ENCODE data around the gene OR2T29. TPM values are rescaled to one million over a fixed set of nuclear protein-coding genes. Genes with fewer than 3 reads are reported as not detected.
"Not testable (repeated sequence)": the region's sequence is repeated elsewhere in the genome, so short reads cannot be mapped to it uniquely, and the experiment has no call there.

The OR2T29 gene
- total RNA-seq (2014; rRNA removed; shearing (Covaris generic)): not detected in 2 replicates

- not testable (repeated sequence) for DNase-seq (ENCODE audit: low spot score)
Measured at GRCh38 chr1:248562672-248563071, at the start of gene OR2T29. Gene OR2T29, minus strand, starts transcription at chr1:248562772. Its CDS starts 3,281 bp downstream, at chr1:248559491.

- DNase-seq (ENCODE audit: low spot score): no peak
Measured at GRCh38 chr1:248611883-248612414, 49.4 kb upstream of the OR2T29 start.

GRCh38 chr1:248610301-248610700, 47.7 kb upstream of the OR2T29 start:
- no peak for DNase-seq (ENCODE audit: low spot score)

- DNase-seq (ENCODE audit: low spot score): no peak
Measured at GRCh38 chr1:248599396-248599795, 36.8 kb upstream of the OR2T29 start.

GRCh38 chr1:248597589-248597988, 35.0 kb upstream of the OR2T29 start, which contains the start of gene OR2T10:
Gene OR2T10, minus strand, starts transcription at chr1:248597700. Its CDS starts 3,932 bp downstream, at chr1:248593768.
- no peak for DNase-seq (ENCODE audit: low spot score)

GRCh38 chr1:248596615-248597014, 34.0 kb upstream of the OR2T29 start:
- peak; percentile 49 for DNase-seq (ENCODE audit: low spot score)

GRCh38 chr1:248593226-248593625, 30.7 kb upstream of the OR2T29 start:
- no peak for DNase-seq (ENCODE audit: low spot score)

GRCh38 chr1:248592655-248593054, 30.1 kb upstream of the OR2T29 start:
- DNase-seq (ENCODE audit: low spot score): no peak

GRCh38 chr1:248590055-248590454, 27.5 kb upstream of the OR2T29 start:
- no peak for DNase-seq (ENCODE audit: low spot score)

- no peak for DNase-seq (ENCODE audit: low spot score)
Measured at GRCh38 chr1:248589334-248589733, 26.8 kb upstream of the OR2T29 start.

GRCh38 chr1:248585266-248585665, 22.7 kb upstream of the OR2T29 start:
- DNase-seq (ENCODE audit: low spot score): no peak

GRCh38 chr1:248576260-248576980, 13.8 kb upstream of the OR2T29 start:
- DNase-seq (ENCODE audit: low spot score): no peak

- not testable (repeated sequence) for DNase-seq (ENCODE audit: low spot score)
Measured at GRCh38 chr1:248574657-248575056, 12.1 kb upstream of the OR2T29 start, which contains the start of gene OR2T34. Gene OR2T34, minus strand, starts transcription at chr1:248574757. Its CDS starts 0 bp downstream, at chr1:248574757.

GRCh38 chr1:248573856-248574255, 11.3 kb upstream of the OR2T29 start:
- DNase-seq (ENCODE audit: low spot score): not testable (repeated sequence)

- DNase-seq (ENCODE audit: low spot score): not testable (repeated sequence)
Measured at GRCh38 chr1:248572049-248572448, 9.5 kb upstream of the OR2T29 start.

- not testable (repeated sequence) for DNase-seq (ENCODE audit: low spot score)
Measured at GRCh38 chr1:248570811-248571210, 8.2 kb upstream of the OR2T29 start.

GRCh38 chr1:248569049-248569448, 6.5 kb upstream of the OR2T29 start:
- DNase-seq (ENCODE audit: low spot score): not testable (repeated sequence)

- DNase-seq (ENCODE audit: low spot score): not testable (repeated sequence)
Measured at GRCh38 chr1:248565530-248566373, 3.2 kb upstream of the OR2T29 start.

- DNase-seq (ENCODE audit: low spot score): not testable (repeated sequence)
Measured at GRCh38 chr1:248551027-248551426, 11.5 kb downstream of the OR2T29 start.

GRCh38 chr1:248547383-248547782, 15.2 kb downstream of the OR2T29 start:
- not testable (repeated sequence) for DNase-seq (ENCODE audit: low spot score)

- not testable (repeated sequence) for DNase-seq (ENCODE audit: low spot score)
Measured at GRCh38 chr1:248537449-248537848, 25.1 kb downstream of the OR2T29 start.

GRCh38 chr1:248521856-248522255, 40.7 kb downstream of the OR2T29 start:
- no peak for DNase-seq (ENCODE audit: low spot score)
